COLO829 (cell line): ENCODE results near the gene MED4.
"Not testable (repeated sequence)": the region's sequence is repeated elsewhere in the genome, so short reads cannot be mapped to it uniquely, and the experiment has no call there.

ENCODE experiments used
- DNase-seq: peaks from one replicate; pipeline ENCODE4 v3.0.0; 2012; ENCODE audit warnings: low spot score

The MED4 gene

DNA sequence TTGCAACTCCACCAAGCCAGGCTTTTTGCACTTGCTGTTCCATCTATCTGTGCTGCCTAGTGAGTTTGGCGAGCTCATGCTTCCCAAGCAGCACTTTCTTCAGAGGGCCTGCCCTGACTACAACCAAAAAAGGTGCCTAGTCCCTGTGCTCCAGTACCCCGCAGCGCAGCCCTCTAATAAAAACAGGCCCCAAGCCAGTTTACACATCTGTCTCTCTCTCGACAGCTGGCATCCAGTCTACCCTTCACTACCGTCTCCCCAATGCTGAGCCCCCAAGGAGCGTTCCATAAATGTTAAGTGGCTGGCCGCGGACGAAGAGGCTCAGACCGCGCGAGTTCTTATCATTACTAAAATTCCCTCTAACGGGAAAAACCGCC lies 512 bp downstream of the MED4 start:
- no peak for DNase-seq

DNA sequence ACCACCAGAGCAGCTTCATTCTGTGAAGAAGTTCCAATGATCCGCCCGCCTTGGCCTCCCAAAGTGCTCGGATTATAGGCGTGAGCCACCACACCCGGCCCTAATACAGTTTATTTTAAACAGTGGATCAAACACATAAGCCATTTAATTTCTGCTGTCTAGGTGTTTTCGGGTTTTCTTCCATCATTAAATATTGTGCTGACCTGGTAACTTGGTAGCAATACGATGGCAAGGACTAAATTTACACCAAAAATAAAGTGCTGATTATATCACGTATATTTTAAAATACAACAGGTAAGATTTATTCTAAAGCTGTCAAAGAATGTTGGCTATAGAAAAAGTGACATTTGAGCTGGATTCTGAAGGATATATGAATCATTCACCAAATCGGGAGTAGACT lies 1.3 kb downstream of the MED4 start:
- DNase-seq: no peak

DNA sequence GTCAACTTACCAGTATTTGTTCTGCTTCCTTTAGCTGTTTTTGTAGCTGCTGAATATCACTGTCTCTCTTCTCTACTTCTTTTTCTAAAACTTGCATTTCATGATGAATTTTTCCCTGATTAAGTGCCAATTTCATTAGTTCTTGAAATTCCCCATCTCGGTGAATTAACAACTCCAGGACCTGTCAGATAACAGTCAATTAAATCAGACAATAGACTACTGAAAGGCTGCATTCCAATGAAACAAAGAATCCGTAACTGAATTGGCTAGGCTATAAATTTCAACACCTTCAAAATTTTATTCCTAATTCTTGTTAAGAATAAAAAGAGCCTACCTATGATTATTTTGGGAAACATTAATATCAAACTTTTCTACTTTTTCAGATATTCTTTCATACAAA lies 8.6 kb downstream of the MED4 start:
- no peak for DNase-seq

DNA sequence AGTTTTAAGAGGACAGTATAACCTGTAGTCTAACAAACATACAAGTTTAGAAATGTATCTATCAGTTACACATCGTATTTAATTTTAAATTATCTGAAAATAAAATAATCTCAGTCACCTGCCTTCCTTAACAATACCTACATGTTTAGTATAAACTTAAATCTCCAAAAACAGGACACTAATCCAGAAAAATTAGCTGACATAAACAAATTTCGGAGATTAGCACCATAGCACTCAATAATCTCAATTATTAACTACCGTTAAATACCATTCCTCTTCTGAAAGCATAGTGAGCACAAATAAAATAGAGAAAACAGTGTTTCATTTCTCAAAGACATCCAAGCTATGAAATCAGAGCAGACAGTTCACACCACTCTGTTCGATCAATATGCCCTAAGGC lies 13.2 kb downstream of the MED4 start:
- DNase-seq: no peak

DNA sequence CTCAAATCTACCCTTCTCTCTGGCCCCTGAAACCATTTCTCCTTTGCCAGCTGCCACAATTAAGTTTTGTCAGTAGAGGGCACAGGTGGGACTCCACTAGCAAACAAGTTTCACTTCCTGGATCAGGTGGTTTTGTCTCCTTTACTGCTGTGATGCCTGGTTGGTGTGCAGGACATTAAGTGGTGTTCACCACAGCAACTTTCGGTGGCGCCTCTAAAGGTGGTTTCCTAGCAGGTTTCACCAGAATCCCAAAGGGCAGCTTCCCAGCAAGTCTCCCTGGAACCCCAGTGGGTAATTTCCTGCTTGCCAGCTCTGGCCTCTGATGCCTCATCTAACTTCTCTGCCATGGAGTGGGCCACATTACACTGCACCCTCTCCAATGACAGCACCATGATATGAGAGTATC lies 16.6 kb downstream of the MED4 start:
- DNase-seq: no peak

DNA sequence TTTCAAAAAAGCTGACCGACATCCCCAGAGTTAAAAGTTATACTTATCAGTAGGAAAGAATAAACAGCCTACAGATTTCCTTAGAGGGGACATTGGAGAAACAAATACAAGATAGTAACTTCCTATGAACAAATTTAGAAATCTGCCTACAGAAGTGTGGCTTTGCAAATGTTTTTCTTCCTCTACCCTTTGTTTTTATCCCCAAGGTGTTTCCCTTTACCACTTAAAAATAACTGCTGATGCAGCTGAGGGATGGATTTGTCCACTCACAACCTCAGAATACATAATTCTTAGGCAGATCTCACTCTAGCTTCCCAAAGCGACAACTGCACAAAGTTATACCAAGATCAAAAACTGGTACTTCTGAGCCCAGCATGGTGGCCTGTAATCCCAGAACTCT lies 20.9 kb downstream of the MED4 start:
- no peak for DNase-seq

DNA sequence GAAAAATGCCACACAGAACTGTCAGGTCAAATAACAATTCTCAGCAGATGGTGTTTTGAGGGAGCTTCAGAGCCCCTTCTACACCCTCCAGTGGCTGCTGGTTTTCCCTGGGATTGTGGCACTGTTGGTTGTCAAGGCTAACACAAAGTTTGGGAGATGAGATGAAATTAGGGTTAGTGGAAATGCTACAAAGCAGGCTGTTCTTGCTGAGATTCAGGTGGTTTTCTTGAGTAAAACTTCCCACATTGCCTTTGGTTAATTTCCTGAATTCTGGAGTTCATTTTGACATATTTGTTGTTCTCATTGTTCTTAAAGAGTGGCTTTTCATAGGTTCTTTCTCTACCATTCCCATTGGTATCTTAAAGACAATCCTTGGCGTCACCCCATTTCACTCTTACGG lies 22.1 kb downstream of the MED4 start:
- no peak for DNase-seq

DNA sequence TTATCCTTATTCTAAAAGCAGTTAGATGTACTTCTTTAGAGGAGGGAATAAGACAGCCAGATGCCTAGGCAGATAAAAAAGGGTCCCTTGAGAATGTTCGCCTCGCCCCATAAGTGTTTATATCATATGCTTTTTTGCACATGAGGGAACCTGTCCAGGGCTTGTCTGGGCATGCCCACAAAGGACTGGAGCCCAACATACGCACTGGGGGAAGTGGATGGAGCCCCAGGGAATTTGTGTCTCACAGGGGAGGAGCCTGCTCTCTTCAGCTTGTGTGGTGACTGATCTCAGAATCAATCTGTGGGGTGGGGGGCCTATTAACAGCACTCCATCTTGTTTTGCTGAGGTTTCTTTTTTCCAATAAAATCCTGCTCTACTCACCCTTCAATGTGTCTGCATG lies 22.6 kb downstream of the MED4 start:
- DNase-seq: no peak

DNA sequence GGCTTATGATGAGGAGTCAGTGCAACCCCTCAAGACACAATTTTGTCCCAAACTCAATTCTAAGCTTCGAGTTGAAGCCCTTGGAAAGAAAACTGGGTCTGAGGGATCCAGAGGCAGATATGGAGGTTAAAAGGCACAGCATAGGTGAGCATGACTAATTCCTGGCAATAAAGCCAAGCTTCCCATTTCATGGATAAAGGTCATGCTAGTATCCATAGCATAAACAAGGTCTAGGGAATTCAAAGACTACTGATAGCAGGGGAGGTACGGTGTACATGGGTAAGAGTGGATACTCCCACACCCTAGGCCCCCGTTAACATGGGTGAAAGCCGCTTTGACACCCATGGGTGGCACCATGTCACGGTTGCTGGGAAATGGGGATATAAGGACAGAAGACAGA lies 24.0 kb downstream of the MED4 start:
- DNase-seq: no peak

DNA sequence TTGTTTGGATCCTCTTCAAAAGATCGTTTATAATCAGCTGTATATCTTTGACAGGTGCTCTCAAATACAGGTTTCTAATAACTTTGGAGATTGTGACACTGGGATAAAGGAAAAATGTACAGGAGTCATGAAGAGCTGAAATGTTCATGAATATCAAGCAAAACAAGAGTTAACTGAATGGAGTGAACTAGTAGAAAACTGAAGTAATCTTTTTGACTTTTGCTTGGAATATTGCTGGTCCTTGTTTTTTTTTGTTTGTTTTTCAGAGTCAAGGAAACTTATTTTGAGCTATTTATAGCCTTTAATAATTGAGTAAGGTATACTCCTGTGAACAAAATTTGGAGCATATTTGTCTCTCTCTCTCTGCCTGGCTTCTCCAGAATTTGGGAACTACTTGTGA lies 25.3 kb downstream of the MED4 start:
- DNase-seq: no peak

DNA sequence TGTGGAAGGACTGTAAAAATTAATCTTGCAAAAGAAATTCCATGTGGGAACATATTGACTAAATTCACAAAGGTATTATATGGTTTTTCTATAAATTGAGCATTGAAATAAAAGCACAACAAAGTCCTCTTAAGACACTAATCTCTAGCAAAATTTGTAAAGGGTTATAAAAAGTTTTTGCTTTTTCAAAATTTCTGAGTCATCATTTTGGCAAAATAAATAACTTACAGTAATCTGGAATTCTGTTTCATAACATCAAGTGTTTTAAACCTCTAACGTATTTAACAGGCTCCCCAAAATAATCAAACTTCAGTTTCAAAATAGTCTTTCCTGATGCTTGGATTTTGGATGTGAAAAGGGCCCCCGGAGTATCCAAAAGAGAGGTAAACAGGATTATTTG lies 26.0 kb downstream of the MED4 start:
- DNase-seq: no peak

DNA sequence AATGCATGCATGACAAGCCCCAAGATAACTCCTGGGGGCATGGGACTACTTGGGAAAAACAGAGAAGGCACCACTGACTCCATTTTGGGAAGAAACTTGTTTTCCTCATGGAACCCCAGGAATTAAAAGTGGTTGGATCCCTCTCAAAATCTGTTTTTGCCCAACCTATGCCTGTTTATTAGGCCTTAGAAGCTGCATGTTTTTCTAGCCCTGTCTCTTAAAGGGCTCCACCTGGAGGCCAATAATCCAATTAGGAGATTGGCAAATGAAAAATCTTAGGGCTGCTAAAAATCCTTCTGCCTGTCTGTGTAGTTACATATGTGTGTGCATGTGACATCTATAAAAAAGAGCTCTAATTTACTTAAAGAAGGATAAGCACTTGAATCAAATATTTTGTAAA lies 26.9 kb downstream of the MED4 start:
- DNase-seq: no peak

DNA sequence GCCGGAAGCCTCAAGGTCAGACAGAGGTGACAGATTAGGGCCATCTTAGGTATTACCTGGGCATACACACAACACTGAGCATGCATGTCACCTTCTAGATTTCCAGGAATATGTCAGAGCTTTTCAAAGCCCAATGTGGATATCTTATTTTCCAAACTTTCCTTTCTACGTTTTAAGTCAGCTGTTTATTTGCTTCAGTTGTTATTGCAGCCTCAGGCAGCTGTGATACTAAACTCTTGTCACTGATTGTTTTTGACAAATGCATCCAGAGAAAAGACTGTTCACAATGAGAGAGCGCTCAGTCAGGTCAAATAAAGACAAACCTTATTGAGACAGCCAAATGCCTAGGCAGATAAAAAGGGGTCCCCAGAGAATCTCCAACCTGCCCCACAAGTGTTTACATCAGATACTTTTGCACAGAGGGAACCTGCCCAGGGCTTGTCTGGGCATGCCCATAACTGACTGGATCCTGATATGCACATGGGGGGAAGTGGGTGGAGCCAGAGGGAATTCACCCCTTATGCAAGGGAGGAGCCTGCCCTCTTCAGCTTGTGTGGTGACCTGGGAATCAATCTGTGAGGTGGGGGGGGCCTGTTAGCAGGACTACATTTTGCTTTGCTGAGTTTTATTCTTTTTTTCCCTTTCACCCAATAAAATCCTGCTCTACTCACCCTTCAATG lies 28.5 kb downstream of the MED4 start:
- DNase-seq: no peak

DNA sequence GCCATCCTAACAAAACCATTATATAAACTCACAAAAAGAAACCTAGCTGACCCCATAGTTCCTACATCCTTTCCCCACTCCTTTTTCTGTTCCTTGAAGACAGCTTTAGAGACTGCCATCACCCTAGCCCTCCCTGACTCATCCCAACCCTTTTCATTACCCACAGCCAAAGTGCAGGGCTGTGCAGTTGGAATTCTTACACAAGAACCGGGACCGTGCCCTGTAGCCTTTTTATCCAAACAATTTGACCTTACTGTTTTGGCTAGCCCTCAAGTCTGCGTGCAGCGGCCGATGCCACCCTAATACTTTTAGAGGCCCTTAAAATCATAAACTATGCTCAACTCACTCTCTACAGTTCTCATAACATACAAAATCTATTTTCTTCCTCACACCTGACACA lies 35.0 kb downstream of the MED4 start:
- not testable (repeated sequence) for DNase-seq

DNA sequence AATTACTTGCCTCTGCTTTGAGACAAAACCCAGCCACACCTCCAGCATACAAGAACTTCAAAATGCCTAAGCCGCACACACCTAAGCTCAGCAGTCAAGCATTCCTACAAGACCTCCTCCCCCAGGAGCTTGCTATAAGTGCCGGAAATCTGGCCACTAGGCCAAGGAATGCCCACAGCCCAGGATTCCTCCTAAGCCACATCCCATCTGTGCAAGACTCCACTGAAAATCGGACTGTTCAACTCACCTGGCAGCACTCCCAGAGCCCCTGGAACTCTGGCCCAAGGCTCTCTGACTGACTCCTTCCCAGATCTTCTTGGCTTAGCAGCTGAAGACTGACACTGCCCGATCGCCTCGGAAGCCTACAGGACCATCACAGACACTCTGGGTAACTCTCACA lies 36.4 kb downstream of the MED4 start:
- DNase-seq: not testable (repeated sequence)

DNA sequence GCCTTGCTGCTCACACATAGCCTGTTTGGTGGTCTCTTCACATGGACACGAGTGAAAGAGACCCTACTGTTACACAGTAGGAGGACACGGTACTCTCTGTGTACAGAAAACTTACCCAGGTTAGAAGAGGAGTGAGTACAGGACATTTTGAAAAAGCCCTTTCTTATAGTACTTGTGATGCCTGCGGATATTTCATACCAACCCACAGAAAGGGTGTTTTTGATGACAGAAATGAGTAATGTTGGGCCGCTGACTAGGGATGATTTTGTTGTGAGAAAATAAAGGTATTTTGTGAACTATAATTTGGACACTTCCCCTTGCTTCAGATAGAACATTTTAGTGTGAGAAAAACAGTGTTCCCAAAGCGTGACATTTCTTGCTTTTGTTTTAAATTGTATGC lies 39.2 kb downstream of the MED4 start:
- no peak for DNase-seq

DNA sequence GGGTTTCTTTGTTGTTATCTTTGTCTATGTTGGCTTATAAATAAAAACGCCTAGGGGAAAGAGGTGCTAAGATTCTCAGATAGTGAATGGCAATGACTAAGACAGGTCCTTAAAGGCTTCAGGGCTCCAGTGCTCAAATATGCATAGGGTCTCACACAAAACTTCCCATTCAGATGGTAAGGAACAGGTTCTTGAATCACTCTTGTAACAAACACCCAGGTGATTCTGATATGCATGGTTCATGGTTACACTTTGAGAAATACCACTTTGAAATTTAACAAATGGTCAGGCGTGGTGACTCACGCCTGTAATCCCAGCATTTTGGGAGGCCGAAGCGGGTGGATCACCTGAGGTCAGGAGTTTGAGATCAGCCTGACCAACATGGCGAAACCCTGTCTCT lies 40.3 kb downstream of the MED4 start:
- DNase-seq: no peak

DNA sequence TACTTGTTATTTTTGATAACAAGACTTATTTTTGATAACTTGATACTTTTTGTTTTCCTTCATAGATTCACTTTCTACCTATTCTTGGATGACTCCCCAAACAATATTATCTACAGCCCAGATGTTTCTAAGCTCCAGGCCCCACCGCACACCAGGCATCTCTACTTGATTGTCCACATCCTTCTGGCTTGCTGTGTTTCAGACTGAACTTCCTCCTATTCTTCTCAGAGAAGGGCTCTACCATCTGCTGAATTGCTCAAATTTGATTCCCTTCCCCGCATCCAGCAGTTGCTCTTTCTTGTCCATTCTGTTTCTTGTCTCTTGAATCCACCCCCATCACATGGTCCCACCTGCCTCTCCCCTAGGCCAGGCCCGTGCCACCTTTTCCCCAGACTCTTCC lies 44.4 kb downstream of the MED4 start:
- DNase-seq: no peak

DNA sequence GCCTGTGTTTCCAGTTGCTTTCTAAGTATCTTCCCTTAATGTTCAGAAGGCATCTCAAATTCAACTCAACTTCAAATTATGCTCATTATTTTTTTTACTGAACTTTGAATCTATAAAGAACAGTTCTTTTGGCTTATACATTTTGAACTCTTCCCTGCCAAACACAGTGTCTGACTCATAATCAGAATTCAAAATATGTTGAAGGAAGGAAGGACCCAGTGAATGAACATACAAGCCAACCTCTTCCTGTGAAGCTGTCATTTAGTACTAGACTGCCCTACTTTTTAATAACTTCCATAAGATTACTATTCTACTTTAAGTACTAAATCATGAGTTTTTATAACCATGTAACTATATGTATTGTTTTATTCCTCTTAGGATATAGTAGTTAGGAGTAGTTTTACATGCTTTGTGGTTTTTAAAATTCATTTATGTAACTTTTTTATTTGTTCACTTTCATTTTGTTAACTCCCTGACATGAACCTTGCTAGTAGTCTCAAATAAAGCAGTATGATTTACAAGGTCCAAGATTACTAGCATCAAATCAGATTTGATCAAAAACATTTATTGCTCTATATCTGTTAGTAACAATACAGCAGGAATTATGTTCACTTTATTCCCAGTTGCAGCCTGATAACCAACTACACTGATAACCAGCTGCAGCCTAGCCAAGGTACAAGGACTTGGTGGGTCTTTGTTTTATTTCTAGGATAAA lies 51.0 kb downstream of the MED4 start:
- peak; percentile 14 for DNase-seq

DNA sequence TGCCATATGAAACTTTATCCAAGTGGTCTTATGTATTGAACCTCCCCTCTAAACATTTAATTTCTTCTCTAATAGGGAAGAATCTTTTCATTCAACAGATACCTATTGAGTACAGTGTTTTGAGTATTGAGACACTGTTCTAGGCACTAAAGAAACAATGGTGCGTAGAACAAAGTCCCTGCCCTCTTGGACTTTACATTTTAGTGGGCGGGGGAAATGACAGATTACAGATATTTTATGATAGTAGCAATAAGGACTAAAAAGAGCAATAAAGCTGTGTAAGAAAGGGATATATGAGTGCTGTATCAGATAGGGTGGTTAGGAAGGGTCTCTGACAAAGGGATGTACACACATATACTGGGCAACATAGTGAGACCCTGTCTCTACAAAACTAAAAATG lies 52.0 kb downstream of the MED4 start:
- DNase-seq: no peak

DNA sequence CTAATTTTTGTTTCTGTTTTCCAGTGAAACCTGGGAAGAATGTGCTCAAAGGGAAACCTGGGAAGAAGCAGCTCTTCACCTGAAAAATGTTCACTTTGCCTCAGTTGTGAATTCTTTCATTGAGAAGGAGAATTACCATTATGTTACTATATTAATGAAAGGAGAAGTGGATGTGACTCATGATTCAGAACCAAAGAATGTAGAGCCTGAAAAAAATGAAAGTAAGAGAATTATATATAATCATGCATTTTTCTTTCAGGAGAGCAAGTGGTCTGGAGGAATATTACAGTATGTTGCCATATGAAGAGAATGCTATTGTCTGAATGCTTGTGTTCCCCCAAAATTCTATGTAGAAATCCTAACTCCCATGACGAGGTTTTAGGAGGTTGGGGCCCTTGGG lies 54.0 kb downstream of the MED4 start:
- no peak for DNase-seq

DNA sequence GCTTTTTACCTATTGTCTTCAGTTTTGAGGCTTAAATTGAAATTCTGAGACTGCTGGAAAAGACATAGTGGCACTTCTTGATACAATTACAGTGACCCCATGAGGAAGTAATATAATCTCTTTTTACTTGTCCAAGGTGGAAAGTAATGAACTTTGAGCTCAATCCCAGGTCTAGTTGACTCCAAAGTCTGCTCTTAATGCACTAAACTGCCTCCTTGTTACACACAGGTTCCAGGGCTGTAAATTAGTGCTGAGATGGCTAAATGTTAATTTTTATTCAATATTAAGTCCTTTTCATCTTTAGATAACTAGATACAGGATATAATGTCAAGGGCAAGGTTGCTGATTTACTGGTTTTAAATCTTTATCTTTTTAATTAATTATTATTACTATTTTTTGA lies 54.9 kb downstream of the MED4 start:
- no peak for DNase-seq

DNA sequence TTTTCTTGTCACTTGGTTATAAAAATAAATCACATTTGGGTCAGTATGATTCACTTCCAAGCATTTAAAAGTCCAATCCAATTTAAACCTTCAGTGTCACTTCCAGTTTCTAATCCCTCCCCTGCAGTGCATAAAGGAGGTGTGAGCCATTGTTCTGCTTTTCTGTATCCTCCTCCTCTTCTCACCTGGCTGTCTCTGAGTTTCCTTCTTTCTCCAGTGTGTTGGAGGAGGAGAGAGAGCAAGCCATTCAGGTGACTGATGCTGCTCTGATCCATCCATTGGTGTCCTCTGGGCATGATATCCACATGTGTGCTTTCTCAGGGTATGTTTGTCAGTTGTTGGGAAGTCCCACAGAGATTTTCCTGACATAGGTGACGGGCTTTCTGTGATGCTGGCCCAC lies 56.1 kb downstream of the MED4 start:
- DNase-seq: no peak
